GM18526 (cell line): Measurements from ENCODE around the gene UBE2F.

ENCODE experiments used
- POLR2A ChIP-seq: IDR thresholded peaks from 3 replicates; pipeline ENCODE4 v1.6.1; 2011; ENCODE audit not compliant: insufficient read length; ENCODE audit errors: extremely low read depth

Gene UBE2F

GRCh38 chr2:237967463-237967951 is 693 bp downstream of the UBE2F start:
- no peak for TF ChIP-seq POLR2A

- no peak for TF ChIP-seq POLR2A
Measured at GRCh38 chr2:237968048-237968862, 1.4 kb downstream of the UBE2F start.

- TF ChIP-seq POLR2A = no peak
Measured at GRCh38 chr2:237971661-237972060, 4.8 kb downstream of the UBE2F start.

GRCh38 chr2:237972211-237972610 is 5.4 kb downstream of the UBE2F start:
- TF ChIP-seq POLR2A = no peak

- no peak for TF ChIP-seq POLR2A
Measured at GRCh38 chr2:237972936-237973335, 6.1 kb downstream of the UBE2F start.

GRCh38 chr2:237977380-237977779 is 10.6 kb downstream of the UBE2F start:
- no peak for TF ChIP-seq POLR2A

- TF ChIP-seq POLR2A = no peak
Measured at GRCh38 chr2:237978058-237978712, 11.4 kb downstream of the UBE2F start.

- no peak for TF ChIP-seq POLR2A
Measured at GRCh38 chr2:237979331-237979730, 12.5 kb downstream of the UBE2F start.

GRCh38 chr2:237980087-237980486 is 13.3 kb downstream of the UBE2F start:
- TF ChIP-seq POLR2A = no peak

- TF ChIP-seq POLR2A = no peak
Measured at GRCh38 chr2:237980751-237981150, 13.9 kb downstream of the UBE2F start.

GRCh38 chr2:237982039-237982725 is 15.4 kb downstream of the UBE2F start:
- TF ChIP-seq POLR2A = no peak

- no peak for TF ChIP-seq POLR2A
Measured at GRCh38 chr2:237983922-237984321, 17.1 kb downstream of the UBE2F start.

GRCh38 chr2:237987268-237987667 is 20.5 kb downstream of the UBE2F start:
- no peak for TF ChIP-seq POLR2A

GRCh38 chr2:237993701-237994100 is 26.9 kb downstream of the UBE2F start:
- TF ChIP-seq POLR2A = no peak

- TF ChIP-seq POLR2A = no peak
Measured at GRCh38 chr2:237995036-237995435, 28.2 kb downstream of the UBE2F start.

GRCh38 chr2:237996021-237996593 is 29.3 kb downstream of the UBE2F start:
- no peak for TF ChIP-seq POLR2A

- TF ChIP-seq POLR2A = no peak
Measured at GRCh38 chr2:237997521-237997920, 30.7 kb downstream of the UBE2F start.
